Subcutaneous abdominal adipose tissue (tissue), 5 donors: ENCODE results near the gene GUCD1.
"Not testable (repeated sequence)": the region's sequence is repeated elsewhere in the genome, so short reads cannot be mapped to it uniquely, and the experiment has no call there.

ENCODE experiments used
- H3K27ac ChIP-seq: one replicate; pipeline ENCODE4 v1.7.0; 2013; ENCODE audit warnings: low read depth, mild to moderate bottlenecking, inconsistent platforms, low read length, moderate library complexity
- H3K27me3 ChIP-seq, 5 donors: one replicate each; pipeline ENCODE4 v1.7.0; 2013; ENCODE audit warnings: low read length in 5 of 5, inconsistent platforms in 1 of 5; ENCODE audit not compliant: control insufficient read depth in 5 of 5, insufficient read depth in 4 of 5
- H3K36me3 ChIP-seq, 5 donors: one replicate each; pipeline ENCODE4 v1.7.0; 2013; ENCODE audit warnings: low read length in 5 of 5; ENCODE audit not compliant: control insufficient read depth in 5 of 5, insufficient read depth in 5 of 5
- H3K4me1 ChIP-seq, 5 donors: one replicate each; pipeline ENCODE4 v1.7.0; 2013; ENCODE audit warnings: low read length in 5 of 5, mild to moderate bottlenecking in 3 of 5, moderate library complexity in 1 of 5; ENCODE audit not compliant: control insufficient read depth in 5 of 5, insufficient read depth in 5 of 5
- H3K4me3 ChIP-seq, 5 donors: one replicate each; pipeline ENCODE4 v1.7.0; 2013; ENCODE audit warnings: low read length in 5 of 5, low read depth in 1 of 5
- H3K9ac ChIP-seq, 5 donors: one replicate each; pipeline ENCODE4 v1.7.0; 2013; ENCODE audit warnings: low read length in 5 of 5, mild to moderate bottlenecking in 4 of 5, moderate library complexity in 3 of 5
- H3K9me3 ChIP-seq, 5 donors: one replicate each; pipeline ENCODE4 v1.7.0; 2013; ENCODE audit warnings: low read length in 5 of 5; ENCODE audit not compliant: control insufficient read depth in 5 of 5
- donor health status: healthy.
- donor health status: healthy.
- donor health status: healthy.
- donor health status: healthy.
- donor health status: healthy.

The GUCD1 gene

GRCh38 chr22:24565077-24565476 is 10.1 kb upstream of the GUCD1 start:
- no peaks in the 10 kb centered on the region for H3K27me3 ChIP-seq
- no peak overlapping the region for H3K27ac ChIP-seq
- H3K9ac ChIP-seq = no peak overlapping the region
- peaks cover 7 to 49% (median 36%) of the 10 kb centered on the region in 5 donors for H3K36me3 ChIP-seq
- peaks cover 0 to 22% (median 13%) of the 10 kb centered on the region in 5 donors for H3K4me1 ChIP-seq
- H3K9me3 ChIP-seq = no peaks in the 10 kb centered on the region
- no peak overlapping the region for H3K4me3 ChIP-seq

- Histone ChIP-seq H3K9me3 (no peaks in the 10 kb centered on the region), H3K4me1 (peaks cover 0 to 22% (median 14%) of the 10 kb centered on the region in 5 donors), H3K36me3 (peaks cover 7 to 47% (median 34%) of the 10 kb centered on the region in 5 donors), H3K9ac (peak overlapping the region in 3 of 5 donors; percentile 10 to 61 (median 15)), H3K27ac (peak overlapping the region; percentile 38), H3K27me3 (no peaks in the 10 kb centered on the region), H3K4me3 (no peak overlapping the region)
These were observed 9.6 kb upstream of the GUCD1 start for GRCh38 chr22:24564376-24565058.

- Histone ChIP-seq H3K9me3 (no peaks in the 10 kb centered on the region), H3K27me3 (no peaks in the 10 kb centered on the region), H3K4me3 (no peak overlapping the region), H3K4me1 (peaks cover 0 to 22% (median 17%) of the 10 kb centered on the region in 5 donors), H3K36me3 (peaks cover 11 to 51% (median 37%) of the 10 kb centered on the region in 5 donors), H3K9ac (peak overlapping the region in 1 of 5 donors; percentile 48), H3K27ac (peak overlapping the region; percentile 38)
These were observed 8.3 kb upstream of the GUCD1 start for GRCh38 chr22:24563246-24563645.

- peaks cover 15 to 44% (median 33%) of the 10 kb centered on the region in 5 donors for H3K36me3 ChIP-seq
These were observed 4.5 kb upstream of the GUCD1 start for GRCh38 chr22:24559471-24559870.

GRCh38 chr22:24555165-24556039 is 464 bp upstream of the GUCD1 start, which contains the start of gene SNRPD3:
Gene SNRPD3 (plus strand): TSS chr22:24555999. CDS start chr22:24557675, 1,676 bp downstream.
- Histone ChIP-seq H3K9me3 (no peaks in the 10 kb centered on the region), H3K4me3 (peak within 1 kb of the TSS; percentile 81 to 99 (median 96)), H3K27me3 (no peaks in the 10 kb centered on the region), H3K27ac (peak within 1 kb of the TSS; percentile 98), H3K9ac (peak within 1 kb of the TSS; percentile 92 to 98 (median 96)), H3K36me3 (peaks cover 12 to 38% (median 29%) of the 10 kb centered on the region in 5 donors), H3K4me1 (peaks cover 18 to 50% (median 46%) of the 10 kb centered on the region in 5 donors)

More at GRCh38 chr22:24559471-24559870, 4.5 kb upstream of the GUCD1 start:
- Histone ChIP-seq H3K27ac (no peak overlapping the region), H3K9me3 (no peaks in the 10 kb centered on the region), H3K4me3 (no peak overlapping the region), H3K27me3 (no peaks in the 10 kb centered on the region), H3K9ac (peak overlapping the region in 1 of 5 donors; percentile 10), H3K4me1 (peaks cover 7 to 32% (median 27%) of the 10 kb centered on the region in 5 donors)

- Histone ChIP-seq H3K27ac (peak overlapping the region; percentile 96), H3K27me3 (no peaks in the 10 kb centered on the region), H3K4me3 (peak overlapping the region; percentile 81 to 92 (median 92)), H3K36me3 (peaks cover 7 to 37% (median 24%) of the 10 kb centered on the region in 5 donors), H3K9ac (peak overlapping the region; percentile 84 to 98 (median 96)), H3K9me3 (no peaks in the 10 kb centered on the region), H3K4me1 (peaks cover 19 to 61% (median 44%) of the 10 kb centered on the region in 5 donors)
These were observed 1.2 kb downstream of the GUCD1 start for GRCh38 chr22:24553597-24554312.

- Histone ChIP-seq H3K4me1 (peaks cover 19 to 61% (median 44%) of the 10 kb centered on the region in 5 donors), H3K36me3 (peaks cover 0 to 38% (median 25%) of the 10 kb centered on the region in 5 donors), H3K9ac (peak overlapping the region in 1 of 5 donors; percentile 96), H3K4me3 (peak overlapping the region in 3 of 5 donors; percentile 81 to 92 (median 85)), H3K27ac (peak overlapping the region; percentile 96)
- not testable (repeated sequence) for H3K27me3 ChIP-seq, H3K9me3 ChIP-seq
These were observed 2.2 kb downstream of the GUCD1 start for GRCh38 chr22:24552503-24553286.

- Histone ChIP-seq H3K27ac (no peak overlapping the region), H3K9ac (peak overlapping the region in 1 of 5 donors; percentile 5), H3K27me3 (no peaks in the 10 kb centered on the region), H3K36me3 (peaks cover 0 to 52% (median 38%) of the 10 kb centered on the region in 5 donors), H3K4me1 (peaks cover 12 to 45% (median 29%) of the 10 kb centered on the region in 5 donors), H3K4me3 (no peak overlapping the region), H3K9me3 (no peaks in the 10 kb centered on the region)
These were observed 4.0 kb downstream of the GUCD1 start for GRCh38 chr22:24550902-24551435.
